ENCODE results near the gene BRI3BP.

BRI3BP gene

GRCh38 chr12:124995200-124995961 is 1.9 kb downstream of the BRI3BP start:
- DNase-seq (ENCODE audit: low spot score) = peak; percentile 65
- TF ChIP-seq CTCF (IDR thresholded peaks at IDR 0.05; ENCODE audit: extremely low read depth, missing control alignments) = no peak

GRCh38 chr12:124998705-124999104 is 5.3 kb downstream of the BRI3BP start:
- TF ChIP-seq CTCF (IDR thresholded peaks at IDR 0.05; ENCODE audit: extremely low read depth, missing control alignments) = no peak
- DNase-seq (ENCODE audit: low spot score) = no peak

GRCh38 chr12:125001636-125002035 is 8.2 kb downstream of the BRI3BP start:
- no peak for TF ChIP-seq CTCF (IDR thresholded peaks at IDR 0.05; ENCODE audit: extremely low read depth, missing control alignments)
- no peak for DNase-seq (ENCODE audit: low spot score)

- no peak for TF ChIP-seq CTCF (IDR thresholded peaks at IDR 0.05; ENCODE audit: extremely low read depth, missing control alignments)
- DNase-seq (ENCODE audit: low spot score) = no peak
Observed at GRCh38 chr12:125003021-125003420, 9.6 kb downstream of the BRI3BP start.

- DNase-seq (ENCODE audit: low spot score) = no peak
- TF ChIP-seq CTCF (IDR thresholded peaks at IDR 0.05; ENCODE audit: extremely low read depth, missing control alignments) = no peak
Observed at GRCh38 chr12:125004621-125005020, 11.2 kb downstream of the BRI3BP start.

- TF ChIP-seq CTCF (IDR thresholded peaks at IDR 0.05; ENCODE audit: extremely low read depth, missing control alignments) = no peak
- no peak for DNase-seq (ENCODE audit: low spot score)
Observed at GRCh38 chr12:125005652-125006051, 12.2 kb downstream of the BRI3BP start.

- no peak for TF ChIP-seq CTCF (IDR thresholded peaks at IDR 0.05; ENCODE audit: extremely low read depth, missing control alignments)
- no peak for DNase-seq (ENCODE audit: low spot score)
Observed at GRCh38 chr12:125006365-125006764, 12.9 kb downstream of the BRI3BP start.
